SU-DHL-6 (cell line): ENCODE data around the gene C2CD2L.

Source experiments
- EZH2phosphoT487 ChIP-seq: fragments of 200-600 bp; sonication (generic), shearing (Covaris generic); conservative IDR thresholded peaks from 2 replicates; pipeline ENCODE4 v1.6.1; 2018; ENCODE audit warnings: mild to moderate bottlenecking, antibody characterized with exemption, low read length, moderate library complexity, mixed read lengths
- TF ChIP-seq, protein P1 (sequence below): fragments of 200-600 bp; sonication (generic); IDR thresholded peaks from one replicate; pipeline ENCODE4 v1.5.1; 2017; ENCODE audit warnings: antibody characterized with exemption, mild to moderate bottlenecking, low read length, moderate library complexity; ENCODE audit not compliant: insufficient read depth, poor library complexity, severe bottlenecking

DNA sequence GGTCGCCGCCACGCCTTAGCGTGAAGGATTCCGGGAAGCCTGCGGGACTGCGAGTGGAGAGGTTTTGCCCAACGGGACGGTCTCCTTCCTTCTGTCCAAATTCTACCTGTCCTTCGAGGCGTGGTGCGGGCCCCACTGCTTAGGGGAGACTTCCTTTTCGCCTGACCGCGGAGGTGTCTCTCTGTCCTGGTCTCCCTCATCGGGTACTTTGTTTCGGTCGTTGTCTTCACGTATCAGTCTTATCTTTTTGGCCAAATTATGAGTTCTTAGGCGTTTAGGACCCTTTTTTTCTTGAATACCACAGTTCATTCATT lies 14.6 kb downstream of the C2CD2L start:
- TF ChIP-seq, protein P1, sequence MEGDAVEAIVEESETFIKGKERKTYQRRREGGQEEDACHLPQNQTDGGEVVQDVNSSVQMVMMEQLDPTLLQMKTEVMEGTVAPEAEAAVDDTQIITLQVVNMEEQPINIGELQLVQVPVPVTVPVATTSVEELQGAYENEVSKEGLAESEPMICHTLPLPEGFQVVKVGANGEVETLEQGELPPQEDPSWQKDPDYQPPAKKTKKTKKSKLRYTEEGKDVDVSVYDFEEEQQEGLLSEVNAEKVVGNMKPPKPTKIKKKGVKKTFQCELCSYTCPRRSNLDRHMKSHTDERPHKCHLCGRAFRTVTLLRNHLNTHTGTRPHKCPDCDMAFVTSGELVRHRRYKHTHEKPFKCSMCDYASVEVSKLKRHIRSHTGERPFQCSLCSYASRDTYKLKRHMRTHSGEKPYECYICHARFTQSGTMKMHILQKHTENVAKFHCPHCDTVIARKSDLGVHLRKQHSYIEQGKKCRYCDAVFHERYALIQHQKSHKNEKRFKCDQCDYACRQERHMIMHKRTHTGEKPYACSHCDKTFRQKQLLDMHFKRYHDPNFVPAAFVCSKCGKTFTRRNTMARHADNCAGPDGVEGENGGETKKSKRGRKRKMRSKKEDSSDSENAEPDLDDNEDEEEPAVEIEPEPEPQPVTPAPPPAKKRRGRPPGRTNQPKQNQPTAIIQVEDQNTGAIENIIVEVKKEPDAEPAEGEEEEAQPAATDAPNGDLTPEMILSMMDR: no peak
- no peak for TF ChIP-seq EZH2phosphoT487
